Suprapubic skin (tissue), 4 donors: ENCODE results near the gene DPP10. TPM values are rescaled to one million over a fixed set of nuclear protein-coding genes. Genes with fewer than 3 reads are reported as not detected.

Experiments
- DNase-seq, 2 donors: peaks; one replicate each; pipeline ENCODE4 v3.0.0-alpha.2; 2019; ENCODE audit warnings: low spot score in 2 of 2
- H3K27ac ChIP-seq: fragments of 200-600 bp; sonication (generic); one replicate; pipeline ENCODE4 v1.5.1; 2019
- H3K27me3 ChIP-seq: fragments of 200-600 bp; sonication (generic); one replicate; pipeline ENCODE4 v1.5.1; 2019
- H3K36me3 ChIP-seq: fragments of 200-600 bp; sonication (generic); one replicate; pipeline ENCODE4 v1.5.1; 2019
- H3K4me1 ChIP-seq: fragments of 200-600 bp; sonication (generic); one replicate; pipeline ENCODE4 v1.5.1; 2019
- H3K4me3 ChIP-seq: fragments of 200-600 bp; sonication (generic); one replicate; pipeline ENCODE4 v1.5.1; 2019; ENCODE audit warnings: mild to moderate bottlenecking
- H3K9me3 ChIP-seq: fragments of 200-600 bp; sonication (generic); one replicate; pipeline ENCODE4 v1.5.1; 2019
- CTCF ChIP-seq, 2 donors: fragments of 200-600 bp in 1 of 2; fragments of 450-650 bp in 1 of 2; sonication (generic) in 1 of 2; IDR thresholded peaks; one replicate each; pipeline ENCODE4 v1.5.1; 2016 to 2019; ENCODE audit warnings: antibody characterized with exemption in 2 of 2, mild to moderate bottlenecking in 1 of 2, moderate library complexity in 1 of 2
- EP300 ChIP-seq: sonication (generic); formaldehyde crosslinking; IDR thresholded peaks from one replicate; pipeline ENCODE4 v1.6.1; 2017; ENCODE audit warnings: antibody characterized with exemption
- POLR2A ChIP-seq, 2 donors: fragments of 450-650 bp; IDR thresholded peaks; one replicate each; pipeline ENCODE4 v1.6.1; 2017; ENCODE audit warnings: antibody characterized with exemption in 2 of 2, mild to moderate bottlenecking in 2 of 2, moderate library complexity in 2 of 2
- POLR2AphosphoS5 ChIP-seq, 3 donors: sonication (generic); formaldehyde crosslinking; IDR thresholded peaks; one replicate each; pipeline ENCODE4 v1.6.1; 2017; ENCODE audit warnings: antibody characterized with exemption in 3 of 3
- WGBS: methylation state at CpG from one replicate; pipeline ENCODE4 v1.1.5; 2018; 5-methylcytosine and 5-hydroxymethylcytosine counted together
- total RNA-seq, 4 donors: library from RNA; depleted of rRNA; stranded (reverse); fragments of >200 nt; gene quantifications; one replicate each; pipeline ENCODE4 v1.1.0, GENCODE V29; 2016

The DPP10 gene
- total RNA-seq, 4 donors from 2014 or later, result 0.68 to 1.4 TPM; not detected in 2

- no peaks in the 10 kb centered on the region for H3K4me1 ChIP-seq
- no peak for TF ChIP-seq EP300
- no peak for TF ChIP-seq POLR2AphosphoS5 (IDR thresholded peaks at IDR 0.05)
- TF ChIP-seq POLR2A (IDR thresholded peaks at IDR 0.05), result no peak
- no peak for TF ChIP-seq CTCF (IDR thresholded peaks at IDR 0.05)
- no peaks in the 10 kb centered on the region for H3K27me3 ChIP-seq
- no peaks in the 10 kb centered on the region for H3K36me3 ChIP-seq
- no peak overlapping the region for H3K4me3 ChIP-seq
- H3K27ac ChIP-seq, result no peak overlapping the region
- no peak for DNase-seq
- H3K9me3 ChIP-seq, result peaks cover 10% of the 10 kb centered on the region
- 94% methylated on average over 5 of the region's 5 CpGs for WGBS
Measured at GRCh38 chr2:115678129-115678528, 1235.7 kb downstream of the DPP10 start.

DNA sequence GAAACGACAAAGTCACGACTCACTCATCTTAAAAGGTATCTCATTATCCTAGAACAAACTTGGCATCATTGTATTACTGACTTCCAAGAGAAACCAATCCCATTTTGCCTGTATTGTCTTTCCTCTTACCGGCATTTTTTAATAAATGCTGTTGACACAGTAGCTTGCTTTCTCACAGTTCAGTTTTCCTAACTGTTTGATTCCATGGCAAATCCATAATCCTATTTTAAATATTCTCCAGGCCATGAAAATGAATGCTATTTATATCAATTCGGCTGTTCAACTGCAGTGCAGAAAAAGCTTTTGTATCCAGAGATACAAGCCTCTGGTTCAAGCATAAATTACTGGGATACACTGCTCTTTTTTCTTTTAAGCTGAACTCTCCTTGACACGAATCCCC lies 1241.9 kb downstream of the DPP10 start:
- no peak overlapping the region for H3K4me3 ChIP-seq
- WGBS, result 51% methylated on average over 5 of the region's 5 CpGs
- no peak overlapping the region for H3K27ac ChIP-seq
- no peaks in the 10 kb centered on the region for H3K4me1 ChIP-seq
- TF ChIP-seq POLR2A (IDR thresholded peaks at IDR 0.05) (no peak), EP300 (no peak), CTCF (IDR thresholded peaks at IDR 0.05) (no peak), POLR2AphosphoS5 (IDR thresholded peaks at IDR 0.05) (no peak)
- no peak for DNase-seq
- H3K9me3 ChIP-seq, result no peaks in the 10 kb centered on the region
- no peaks in the 10 kb centered on the region for H3K36me3 ChIP-seq
- H3K27me3 ChIP-seq, result no peaks in the 10 kb centered on the region

DNA sequence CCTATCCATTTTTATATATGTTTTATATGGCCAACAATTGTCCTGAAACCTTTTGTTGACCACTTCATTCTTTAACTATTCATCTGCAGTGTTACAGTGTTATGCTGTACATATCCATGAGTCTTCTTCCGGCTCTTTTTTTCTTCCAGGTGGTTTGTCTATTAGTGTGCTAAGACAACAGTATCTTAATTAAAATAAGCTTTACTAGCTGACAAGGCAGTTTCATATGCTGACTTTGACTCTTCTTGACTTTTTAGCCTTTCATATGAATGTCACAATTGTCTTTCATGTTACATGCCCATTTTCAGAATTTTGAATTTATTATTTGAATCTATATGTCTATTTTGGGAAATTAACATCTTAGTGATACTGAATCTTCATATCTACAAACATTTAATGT lies 1249.0 kb downstream of the DPP10 start:
- Histone ChIP-seq H3K27ac (no peak overlapping the region), H3K4me3 (no peak overlapping the region), H3K4me1 (no peaks in the 10 kb centered on the region), H3K27me3 (no peaks in the 10 kb centered on the region), H3K36me3 (no peaks in the 10 kb centered on the region), H3K9me3 (no peaks in the 10 kb centered on the region)
- no peak for DNase-seq
- WGBS, result 97% methylated on average over 1 of the region's 1 CpG
- TF ChIP-seq POLR2AphosphoS5 (IDR thresholded peaks at IDR 0.05) (no peak), CTCF (IDR thresholded peaks at IDR 0.05) (no peak), EP300 (no peak), POLR2A (IDR thresholded peaks at IDR 0.05) (no peak)

- no peak overlapping the region for H3K4me3 ChIP-seq
- DNase-seq, result no peak
- TF ChIP-seq POLR2A (IDR thresholded peaks at IDR 0.05), result no peak
- no peak for TF ChIP-seq POLR2AphosphoS5 (IDR thresholded peaks at IDR 0.05)
- TF ChIP-seq CTCF (IDR thresholded peaks at IDR 0.05), result no peak
- TF ChIP-seq EP300, result no peak
- H3K4me1 ChIP-seq, result no peaks in the 10 kb centered on the region
- no peak overlapping the region for H3K27ac ChIP-seq
- H3K36me3 ChIP-seq, result no peaks in the 10 kb centered on the region
- WGBS, result 86% methylated on average over 1 of the region's 1 CpG
- no peaks in the 10 kb centered on the region for H3K27me3 ChIP-seq
- peaks cover 6% of the 10 kb centered on the region for H3K9me3 ChIP-seq
Measured at GRCh38 chr2:115694651-115695050, 1252.2 kb downstream of the DPP10 start.

GRCh38 chr2:115733190-115733775 lies 1290.8 kb downstream of the DPP10 start:
- H3K27ac ChIP-seq, result no peak overlapping the region
- no peaks in the 10 kb centered on the region for H3K27me3 ChIP-seq
- H3K4me1 ChIP-seq, result no peaks in the 10 kb centered on the region
- no peak overlapping the region for H3K4me3 ChIP-seq
- WGBS, result 59% methylated on average over 3 of the region's 3 CpGs
- no peak for TF ChIP-seq POLR2A (IDR thresholded peaks at IDR 0.05)
- TF ChIP-seq CTCF (IDR thresholded peaks at IDR 0.05), result no peak
- TF ChIP-seq EP300, result no peak
- no peak for TF ChIP-seq POLR2AphosphoS5 (IDR thresholded peaks at IDR 0.05)
- no peak for DNase-seq
- H3K9me3 ChIP-seq, result peaks cover 10% of the 10 kb centered on the region
- no peaks in the 10 kb centered on the region for H3K36me3 ChIP-seq
